GM23338 (cell line): Measurements from ENCODE around the gene MAP3K14. TPM values are rescaled to one million over a fixed set of nuclear protein-coding genes. Genes with fewer than 3 reads are reported as not detected.

Experiments used
- ATAC-seq: fragments of 200-7000 bp; cut with Tn5 transposase; 3 replicates; pipeline ENCODE4 v1.9.1; 2020
- DNase-seq: peaks from one replicate; pipeline ENCODE4 v3.0.0-alpha.2; 2015; ENCODE audit warnings: low spot score
- H2AFZ ChIP-seq: fragments of 200-600 bp; sonication (generic); 2 replicates; pipeline ENCODE4 v1.8.0; 2016; ENCODE audit warnings: antibody characterized with exemption, mild to moderate bottlenecking, moderate library complexity
- H3F3A ChIP-seq: fragments of 200-600 bp; sonication (generic); replicated peaks from 2 replicates; pipeline ENCODE4 v1.8.0; 2017; ENCODE audit warnings: antibody characterized with exemption, mixed run types, low read depth
- H3K27ac ChIP-seq: fragments of 200-600 bp; sonication (generic); 2 replicates; pipeline ENCODE4 v1.6.1; 2016; ENCODE audit warnings: low read depth
- H3K27me3 ChIP-seq: fragments of 200-600 bp; sonication (generic); 2 replicates; pipeline ENCODE4 v1.8.0; 2016; ENCODE audit warnings: mild to moderate bottlenecking, mixed run types, moderate library complexity; ENCODE audit not compliant: insufficient read depth
- H3K36me3 ChIP-seq: fragments of 200-600 bp; sonication (generic); 2 replicates; pipeline ENCODE4 v1.8.0; 2016; ENCODE audit warnings: mild to moderate bottlenecking; ENCODE audit not compliant: insufficient read depth
- H3K4me1 ChIP-seq: fragments of 200-600 bp; sonication (generic); 2 replicates; pipeline ENCODE4 v1.8.0; 2016; ENCODE audit warnings: mild to moderate bottlenecking, moderate library complexity; ENCODE audit not compliant: insufficient read depth
- H3K4me2 ChIP-seq: fragments of 200-600 bp; sonication (generic); 2 replicates; pipeline ENCODE4 v1.7.1; 2017; ENCODE audit warnings: mixed run types
- H3K4me3 ChIP-seq: fragments of 200-600 bp; sonication (generic); 2 replicates; pipeline ENCODE4 v1.6.1; 2016; ENCODE audit warnings: mixed run types
- H3K79me2 ChIP-seq: fragments of 200-600 bp; sonication (generic); replicated peaks from 2 replicates; pipeline ENCODE4 v1.8.0; 2017; ENCODE audit warnings: mild to moderate bottlenecking; ENCODE audit not compliant: insufficient read depth
- H3K9me2 ChIP-seq: fragments of 200-600 bp; sonication (generic); 2 replicates; pipeline ENCODE4 v1.8.0; 2017; ENCODE audit not compliant: insufficient read depth
- H4K20me1 ChIP-seq: fragments of 200-600 bp; sonication (generic); replicated peaks from 2 replicates; pipeline ENCODE4 v1.8.0; 2017; ENCODE audit warnings: mild to moderate bottlenecking; ENCODE audit not compliant: insufficient read depth
- H3K27ac Mint-ChIP-seq: 2 replicates; pipeline ENCODE4 v1.8.0; 2020; ENCODE audit warnings: inconsistent platforms, mild to moderate bottlenecking, moderate library complexity, mixed read lengths
- H3K27me3 Mint-ChIP-seq: 3 replicates; pipeline ENCODE4 v1.8.0; 2022; ENCODE audit warnings: low read depth, mild to moderate bottlenecking, moderate library complexity, mixed read lengths, inconsistent platforms; ENCODE audit not compliant: insufficient read depth, poor library complexity
- H3K36me3 Mint-ChIP-seq: 3 replicates; pipeline ENCODE4 v1.8.0; 2021; ENCODE audit warnings: low read depth, mild to moderate bottlenecking, inconsistent platforms, moderate library complexity, mixed read lengths
- H3K4me1 Mint-ChIP-seq: 3 replicates; pipeline ENCODE4 v1.8.0; 2020; ENCODE audit warnings: mild to moderate bottlenecking, inconsistent platforms, mixed read lengths
- H3K4me3 Mint-ChIP-seq: 3 replicates; pipeline ENCODE4 v1.8.0; 2021; ENCODE audit warnings: moderate library complexity, mild to moderate bottlenecking, inconsistent platforms, mixed read lengths
- H3K9me3 Mint-ChIP-seq: 3 replicates; pipeline ENCODE4 v1.8.0; 2020; ENCODE audit warnings: moderate library complexity, mild to moderate bottlenecking, inconsistent platforms, mixed read lengths
- CREB1 ChIP-seq: fragments of 250-450 bp; sonication (Bioruptor Pico); IDR thresholded peaks from 2 replicates; pipeline ENCODE4 v1.5.0; 2020; ENCODE audit warnings: low read depth, mild to moderate bottlenecking, moderate library complexity
- CTCF ChIP-seq, 2 experiments: fragments of 200-600 bp in 1 of 2; sonication (generic) in 1 of 2; conservative IDR thresholded peaks; 2 replicates each; pipeline versions ENCODE4 v1.5.1 to v1.6.1; 2016 to 2017; ENCODE audit warnings: antibody characterized with exemption in 2 of 2, low read depth in 2 of 2, mild to moderate bottlenecking in 2 of 2, moderate library complexity in 1 of 2
- ETS1 ChIP-seq: IDR thresholded peaks from 2 replicates; pipeline ENCODE4 v1.6.1; 2016; ENCODE audit warnings: antibody characterized with exemption
- EZH2 ChIP-seq: fragments of 200-600 bp; sonication (generic); IDR thresholded peaks from one replicate; pipeline ENCODE4 v1.8.0; 2017; ENCODE audit warnings: antibody characterized with exemption, mild to moderate bottlenecking, low read depth; ENCODE audit not compliant: unreplicated experiment
- EZH2phosphoT487 ChIP-seq: fragments of 200-600 bp; sonication (generic); IDR thresholded peaks from one replicate; pipeline ENCODE4 v1.8.1; 2018; ENCODE audit warnings: antibody characterized with exemption; ENCODE audit not compliant: unreplicated experiment
- JUNB ChIP-seq: IDR thresholded peaks from one replicate; pipeline ENCODE4 v1.6.1; 2016; ENCODE audit warnings: antibody characterized with exemption; ENCODE audit not compliant: unreplicated experiment
- NANOG ChIP-seq: IDR thresholded peaks from 2 replicates; pipeline ENCODE4 v1.6.1; 2016; ENCODE audit warnings: antibody characterized with exemption, borderline replicate concordance
- POLR2AphosphoS5 ChIP-seq: IDR thresholded peaks from 2 replicates; pipeline ENCODE4 v1.6.1; 2016; ENCODE audit warnings: antibody characterized with exemption, low read depth
- REST ChIP-seq: IDR thresholded peaks from one replicate; pipeline ENCODE4 v1.6.1; 2018; ENCODE audit warnings: antibody characterized with exemption; ENCODE audit not compliant: unreplicated experiment
- STAT1 ChIP-seq: IDR thresholded peaks from one replicate; pipeline ENCODE4 v1.6.1; 2016; ENCODE audit warnings: antibody characterized with exemption; ENCODE audit not compliant: unreplicated experiment
- ZNF114 ChIP-seq: fragments of 250-450 bp; sonication (Bioruptor Pico); IDR thresholded peaks from 2 replicates; pipeline ENCODE4 v1.5.0; 2020; ENCODE audit warnings: mild to moderate bottlenecking, moderate library complexity
- ZNF331 ChIP-seq: fragments of 250-450 bp; sonication (Bioruptor Pico); IDR thresholded peaks from 2 replicates; pipeline ENCODE4 v1.5.0; 2020; ENCODE audit warnings: low read depth, mild to moderate bottlenecking, moderate library complexity
- polyA plus RNA-seq: library from polyadenylated mRNA; unstranded; fragments of >200 nt; fragmentation: Nextera tagmentation; extraction: Ambion mirVana; gene quantifications from 2 replicates; pipeline ENCODE4 v1.2.1, GENCODE V29; 2016
- total RNA-seq: library from RNA; depleted of rRNA; stranded (reverse); fragments of >200 nt; shearing (Covaris generic); gene quantifications from 2 replicates; pipeline ENCODE4 v1.2.3, GENCODE V29; 2014
- TF ChIP-seq, protein P1 (sequence below): fragments of 250-450 bp; sonication (Bioruptor Pico); IDR thresholded peaks from 2 replicates; pipeline ENCODE4 v1.5.0; 2020; ENCODE audit warnings: mild to moderate bottlenecking, moderate library complexity

The MAP3K14 gene
- total and polyA plus RNA-seq, 2 experiments from 2014 or later, result 1.3 to 4.9 TPM

- no peaks in the 10 kb centered on the region; the same call in 2 of the 3 replicates for H3K36me3 Mint-ChIP-seq
- no peak for TF ChIP-seq ZNF114 (CRISPR knock-in tag)
- no peak for TF ChIP-seq JUNB
- TF ChIP-seq ZNF331 (CRISPR knock-in tag), result no peak
- no peak for TF ChIP-seq POLR2AphosphoS5
- no peak for TF ChIP-seq STAT1
- no peak for TF ChIP-seq REST
- TF ChIP-seq, protein P1, sequence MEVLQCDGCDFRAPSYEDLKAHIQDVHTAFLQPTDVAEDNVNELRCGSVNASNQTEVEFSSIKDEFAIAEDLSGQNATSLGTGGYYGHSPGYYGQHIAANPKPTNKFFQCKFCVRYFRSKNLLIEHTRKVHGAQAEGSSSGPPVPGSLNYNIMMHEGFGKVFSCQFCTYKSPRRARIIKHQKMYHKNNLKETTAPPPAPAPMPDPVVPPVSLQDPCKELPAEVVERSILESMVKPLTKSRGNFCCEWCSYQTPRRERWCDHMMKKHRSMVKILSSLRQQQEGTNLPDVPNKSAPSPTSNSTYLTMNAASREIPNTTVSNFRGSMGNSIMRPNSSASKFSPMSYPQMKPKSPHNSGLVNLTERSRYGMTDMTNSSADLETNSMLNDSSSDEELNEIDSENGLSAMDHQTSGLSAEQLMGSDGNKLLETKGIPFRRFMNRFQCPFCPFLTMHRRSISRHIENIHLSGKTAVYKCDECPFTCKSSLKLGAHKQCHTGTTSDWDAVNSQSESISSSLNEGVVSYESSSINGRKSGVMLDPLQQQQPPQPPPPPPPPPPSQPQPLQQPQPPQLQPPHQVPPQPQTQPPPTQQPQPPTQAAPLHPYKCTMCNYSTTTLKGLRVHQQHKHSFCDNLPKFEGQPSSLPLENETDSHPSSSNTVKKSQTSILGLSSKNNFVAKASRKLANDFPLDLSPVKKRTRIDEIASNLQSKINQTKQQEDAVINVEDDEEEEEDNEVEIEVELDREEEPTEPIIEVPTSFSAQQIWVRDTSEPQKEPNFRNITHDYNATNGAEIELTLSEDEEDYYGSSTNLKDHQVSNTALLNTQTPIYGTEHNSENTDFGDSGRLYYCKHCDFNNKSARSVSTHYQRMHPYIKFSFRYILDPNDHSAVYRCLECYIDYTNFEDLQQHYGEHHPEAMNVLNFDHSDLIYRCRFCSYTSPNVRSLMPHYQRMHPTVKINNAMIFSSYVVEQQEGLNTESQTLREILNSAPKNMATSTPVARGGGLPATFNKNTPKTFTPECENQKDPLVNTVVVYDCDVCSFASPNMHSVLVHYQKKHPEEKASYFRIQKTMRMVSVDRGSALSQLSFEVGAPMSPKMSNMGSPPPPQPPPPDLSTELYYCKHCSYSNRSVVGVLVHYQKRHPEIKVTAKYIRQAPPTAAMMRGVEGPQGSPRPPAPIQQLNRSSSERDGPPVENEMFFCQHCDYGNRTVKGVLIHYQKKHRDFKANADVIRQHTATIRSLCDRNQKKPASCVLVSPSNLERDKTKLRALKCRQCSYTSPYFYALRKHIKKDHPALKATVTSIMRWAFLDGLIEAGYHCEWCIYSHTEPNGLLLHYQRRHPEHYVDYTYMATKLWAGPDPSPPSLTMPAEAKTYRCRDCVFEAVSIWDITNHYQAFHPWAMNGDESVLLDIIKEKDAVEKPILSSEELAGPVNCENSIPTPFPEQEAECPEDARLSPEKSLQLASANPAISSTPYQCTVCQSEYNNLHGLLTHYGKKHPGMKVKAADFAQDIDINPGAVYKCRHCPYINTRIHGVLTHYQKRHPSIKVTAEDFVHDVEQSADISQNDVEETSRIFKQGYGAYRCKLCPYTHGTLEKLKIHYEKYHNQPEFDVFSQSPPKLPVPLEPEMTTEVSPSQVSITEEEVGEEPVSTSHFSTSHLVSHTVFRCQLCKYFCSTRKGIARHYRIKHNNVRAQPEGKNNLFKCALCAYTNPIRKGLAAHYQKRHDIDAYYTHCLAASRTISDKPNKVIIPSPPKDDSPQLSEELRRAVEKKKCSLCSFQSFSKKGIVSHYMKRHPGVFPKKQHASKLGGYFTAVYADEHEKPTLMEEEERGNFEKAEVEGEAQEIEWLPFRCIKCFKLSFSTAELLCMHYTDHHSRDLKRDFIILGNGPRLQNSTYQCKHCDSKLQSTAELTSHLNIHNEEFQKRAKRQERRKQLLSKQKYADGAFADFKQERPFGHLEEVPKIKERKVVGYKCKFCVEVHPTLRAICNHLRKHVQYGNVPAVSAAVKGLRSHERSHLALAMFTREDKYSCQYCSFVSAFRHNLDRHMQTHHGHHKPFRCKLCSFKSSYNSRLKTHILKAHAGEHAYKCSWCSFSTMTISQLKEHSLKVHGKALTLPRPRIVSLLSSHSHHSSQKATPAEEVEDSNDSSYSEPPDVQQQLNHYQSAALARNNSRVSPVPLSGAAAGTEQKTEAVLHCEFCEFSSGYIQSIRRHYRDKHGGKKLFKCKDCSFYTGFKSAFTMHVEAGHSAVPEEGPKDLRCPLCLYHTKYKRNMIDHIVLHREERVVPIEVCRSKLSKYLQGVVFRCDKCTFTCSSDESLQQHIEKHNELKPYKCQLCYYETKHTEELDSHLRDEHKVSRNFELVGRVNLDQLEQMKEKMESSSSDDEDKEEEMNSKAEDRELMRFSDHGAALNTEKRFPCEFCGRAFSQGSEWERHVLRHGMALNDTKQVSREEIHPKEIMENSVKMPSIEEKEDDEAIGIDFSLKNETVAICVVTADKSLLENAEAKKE, result no peak
- TF ChIP-seq NANOG, result no peak
- TF ChIP-seq ETS1, result no peak
- no peak for TF ChIP-seq CREB1 (CRISPR knock-in tag)
- TF ChIP-seq EZH2phosphoT487, result no peak
- TF ChIP-seq CTCF (conservative IDR thresholded peaks at IDR 0.05; ENCODE audit: low read depth in 2 of 2), result no peak
- no peak for TF ChIP-seq EZH2
- peaks cover 10% of the 10 kb centered on the region; the same call in 2 of the 3 replicates for H3K4me1 Mint-ChIP-seq
- Histone ChIP-seq H2AFZ (no peak overlapping the region), H3F3A (0 out of 2 replicates have a peak, but pooled peaks cover 4% of the 10 kb centered on the region), H3K79me2 (no peaks in the 10 kb centered on the region; the same call in 1 of the 2 replicates), H3K36me3 (no peaks in the 10 kb centered on the region), H3K9me2 (no peaks in the 10 kb centered on the region), H3K27ac (no peak overlapping the region), H3K27me3 (no peaks in the 10 kb centered on the region), H3K4me1 (no peaks in the 10 kb centered on the region), H3K4me3 (no peak overlapping the region), H3K4me2 (no peak overlapping the region), H4K20me1 (peaks cover 4% of the 10 kb centered on the region)
- no peak overlapping the region for H3K4me3 Mint-ChIP-seq
- ATAC-seq (no peak), DNase-seq (no peak)
- H3K27me3 Mint-ChIP-seq, result peaks cover under 1% of the 10 kb centered on the region
- H3K27ac Mint-ChIP-seq, result no peak overlapping the region
- H3K9me3 Mint-ChIP-seq, result no peaks in the 10 kb centered on the region
Observed at GRCh38 chr17:45296003-45296832, 20.6 kb downstream of the MAP3K14 start.
